Osteocyte (in vitro differentiated cells): Measurements from ENCODE around the gene KIAA1143. TPM values are rescaled to one million over a fixed set of nuclear protein-coding genes. Genes with fewer than 3 reads are reported as not detected.
A peak's percentile ranks its signal among the peaks of the same experiment; 100 is the strongest.

Source experiments
- DNase-seq: peaks from one replicate; pipeline ENCODE4 v3.0.0; 2021; ENCODE audit warnings: mixed read lengths; ENCODE audit not compliant: unreplicated experiment; ENCODE audit errors: extremely low spot score
- H3K27ac Mint-ChIP-seq: one replicate; pipeline ENCODE4 v1.8.0; 2021; ENCODE audit warnings: mild to moderate bottlenecking, mixed read lengths; ENCODE audit not compliant: unreplicated experiment
- H3K27me3 Mint-ChIP-seq: one replicate; pipeline ENCODE4 v1.8.0; 2021; ENCODE audit warnings: mixed read lengths; ENCODE audit not compliant: unreplicated experiment
- H3K36me3 Mint-ChIP-seq: one replicate; pipeline ENCODE4 v1.8.0; 2021; ENCODE audit warnings: mixed read lengths; ENCODE audit not compliant: unreplicated experiment
- H3K4me1 Mint-ChIP-seq: one replicate; pipeline ENCODE4 v1.8.0; 2021; ENCODE audit warnings: mixed read lengths; ENCODE audit not compliant: unreplicated experiment
- H3K4me3 Mint-ChIP-seq: one replicate; pipeline ENCODE4 v1.8.0; 2021; ENCODE audit warnings: mild to moderate bottlenecking, moderate library complexity, mixed read lengths; ENCODE audit not compliant: unreplicated experiment
- H3K9me3 Mint-ChIP-seq: one replicate; pipeline ENCODE4 v1.8.0; 2021; ENCODE audit warnings: mixed read lengths; ENCODE audit not compliant: unreplicated experiment
- long read RNA-seq: library from polyadenylated mRNA; unstranded; transcript quantifications from one replicate; pipeline ENCODE4 v2.0.0, GENCODE V29; 2021
- total RNA-seq: library from RNA; stranded (reverse); gene quantifications from 2 replicates; pipeline ENCODE4 v1.2.1, GENCODE V29; 2021
- TF ChIP-seq, protein P1 (sequence below): fragments of 200-600 bp; sonication (generic); IDR thresholded peaks from 2 replicates; pipeline ENCODE4 v1.5.0; 2021; ENCODE audit warnings: antibody characterized with exemption, mild to moderate bottlenecking, moderate library complexity

KIAA1143 gene
- 32.5 and 35.1 TPM in 2 replicates for total RNA-seq
- long read RNA-seq, full-length matches to known transcripts: 148 of 175 reads
- long read RNA-seq, partial matches to known transcripts: 2 of 175 reads
- long read RNA-seq, other reads (novel, unspliced or antisense): 25 of 175 reads

DNA sequence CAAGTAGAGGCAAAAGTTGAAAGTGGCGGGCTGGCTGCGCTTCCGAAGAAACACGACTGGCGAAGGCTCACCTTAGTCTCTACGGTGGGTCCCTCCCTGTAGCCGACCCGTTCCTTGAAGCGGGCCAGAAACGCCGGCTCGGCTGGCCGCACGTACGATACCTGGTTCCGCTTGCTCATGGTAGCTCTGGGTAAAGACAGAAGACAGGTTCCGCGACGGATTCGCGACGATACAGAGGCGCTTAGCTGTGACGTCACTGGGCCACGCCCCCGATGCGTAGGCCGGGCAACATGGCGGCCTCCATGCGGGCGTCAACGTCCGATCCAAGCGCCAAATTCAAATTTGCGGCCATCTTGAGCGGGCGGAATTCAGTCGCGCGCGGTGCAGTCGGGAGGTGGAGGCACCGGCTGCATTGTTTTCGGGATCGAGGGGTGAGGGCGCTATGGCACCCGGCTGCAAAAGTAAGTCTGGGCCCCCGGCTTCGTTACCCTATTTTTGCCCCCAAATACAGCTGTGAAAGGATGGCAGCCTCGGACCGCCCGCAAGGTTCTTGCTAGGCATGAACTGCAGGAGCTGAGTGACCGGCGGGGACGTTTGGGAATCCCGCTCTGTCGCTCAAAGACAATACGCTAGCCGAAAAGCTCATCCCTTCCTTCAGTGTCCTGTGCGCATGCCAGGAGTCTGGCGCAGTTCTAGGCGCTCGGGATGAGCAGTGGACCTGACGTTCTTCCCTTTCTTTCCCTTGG is at the start of gene KIAA1143, which contains the start of gene KIF15:
Gene KIAA1143, minus strand, starts transcription at position 196 of the 746 bp plus-strand sequence. Its CDS starts 17 bp downstream, at position 179.
Gene KIF15, plus strand, starts transcription at position 371 of the 746 bp plus-strand sequence. Its CDS starts 72 bp downstream, at position 443.
- Mint-ChIP-seq H3K27me3 (no peaks in the 10 kb centered on the region), H3K4me3 (peak within 1 kb of the TSS; percentile 83), H3K36me3 (peaks cover 26% of the 10 kb centered on the region), H3K9me3 (peaks cover 22% of the 10 kb centered on the region), H3K27ac (peak within 1 kb of the TSS; percentile 78), H3K4me1 (peaks cover 16% of the 10 kb centered on the region)
- peak; percentile 97 for DNase-seq
- TF ChIP-seq, protein P1, sequence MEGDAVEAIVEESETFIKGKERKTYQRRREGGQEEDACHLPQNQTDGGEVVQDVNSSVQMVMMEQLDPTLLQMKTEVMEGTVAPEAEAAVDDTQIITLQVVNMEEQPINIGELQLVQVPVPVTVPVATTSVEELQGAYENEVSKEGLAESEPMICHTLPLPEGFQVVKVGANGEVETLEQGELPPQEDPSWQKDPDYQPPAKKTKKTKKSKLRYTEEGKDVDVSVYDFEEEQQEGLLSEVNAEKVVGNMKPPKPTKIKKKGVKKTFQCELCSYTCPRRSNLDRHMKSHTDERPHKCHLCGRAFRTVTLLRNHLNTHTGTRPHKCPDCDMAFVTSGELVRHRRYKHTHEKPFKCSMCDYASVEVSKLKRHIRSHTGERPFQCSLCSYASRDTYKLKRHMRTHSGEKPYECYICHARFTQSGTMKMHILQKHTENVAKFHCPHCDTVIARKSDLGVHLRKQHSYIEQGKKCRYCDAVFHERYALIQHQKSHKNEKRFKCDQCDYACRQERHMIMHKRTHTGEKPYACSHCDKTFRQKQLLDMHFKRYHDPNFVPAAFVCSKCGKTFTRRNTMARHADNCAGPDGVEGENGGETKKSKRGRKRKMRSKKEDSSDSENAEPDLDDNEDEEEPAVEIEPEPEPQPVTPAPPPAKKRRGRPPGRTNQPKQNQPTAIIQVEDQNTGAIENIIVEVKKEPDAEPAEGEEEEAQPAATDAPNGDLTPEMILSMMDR: no peak

DNA sequence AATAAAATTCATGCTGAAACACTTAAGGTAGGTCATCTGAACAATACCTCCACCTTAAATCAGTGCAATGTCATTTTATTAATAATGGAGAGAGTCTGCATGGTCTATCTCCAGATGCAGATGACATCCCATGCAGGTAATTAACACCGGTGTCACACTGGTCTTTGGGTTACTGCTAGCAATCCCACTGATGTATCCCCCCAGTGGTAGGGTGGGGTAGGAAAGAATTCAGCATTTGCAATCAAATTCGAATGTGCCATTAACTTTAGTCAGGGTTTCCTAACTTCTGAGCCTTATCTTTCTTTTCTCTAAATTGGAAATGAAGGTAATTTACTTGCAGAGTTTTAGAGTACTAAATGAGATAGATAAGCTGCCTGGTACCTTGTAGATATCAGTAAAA is 44.5 kb upstream of the KIAA1143 start:
- Mint-ChIP-seq H3K36me3 (peaks cover 2% of the 10 kb centered on the region), H3K9me3 (no peaks in the 10 kb centered on the region)

DNA sequence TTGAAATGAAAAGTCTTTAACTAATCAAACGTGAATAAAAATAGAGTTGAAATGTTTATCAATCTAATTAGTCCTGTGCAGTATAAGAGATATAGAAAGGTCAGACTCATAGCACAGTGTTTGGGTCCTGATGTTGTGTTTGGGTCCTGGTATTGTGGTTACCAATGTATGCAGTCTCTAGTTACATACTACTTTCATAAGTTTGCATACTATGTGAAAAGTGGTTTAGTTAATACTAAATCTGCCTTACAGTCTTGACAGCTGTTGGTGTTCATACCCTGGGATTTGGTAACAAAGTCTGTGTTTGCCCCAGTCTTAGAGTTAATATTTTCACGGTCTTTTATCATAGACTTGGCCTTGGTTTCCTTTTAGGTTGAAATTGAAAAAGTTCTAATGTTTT is 41.9 kb upstream of the KIAA1143 start:
- H3K4me3 Mint-ChIP-seq: no peak overlapping the region
- no peak overlapping the region for H3K27ac Mint-ChIP-seq
- peaks cover 2% of the 10 kb centered on the region for H3K4me1 Mint-ChIP-seq
- peaks cover 2% of the 10 kb centered on the region for H3K36me3 Mint-ChIP-seq
- DNase-seq: no peak
- TF ChIP-seq, protein P1: no peak
- H3K9me3 Mint-ChIP-seq: no peaks in the 10 kb centered on the region
- H3K27me3 Mint-ChIP-seq: no peaks in the 10 kb centered on the region

More for the DNA sequence above, 44.5 kb upstream of the KIAA1143 start:
- Mint-ChIP-seq H3K27ac (no peak overlapping the region), H3K4me1 (peaks cover 2% of the 10 kb centered on the region), H3K27me3 (no peaks in the 10 kb centered on the region), H3K4me3 (no peak overlapping the region)
- DNase-seq: no peak
- TF ChIP-seq, protein P1: no peak

DNA sequence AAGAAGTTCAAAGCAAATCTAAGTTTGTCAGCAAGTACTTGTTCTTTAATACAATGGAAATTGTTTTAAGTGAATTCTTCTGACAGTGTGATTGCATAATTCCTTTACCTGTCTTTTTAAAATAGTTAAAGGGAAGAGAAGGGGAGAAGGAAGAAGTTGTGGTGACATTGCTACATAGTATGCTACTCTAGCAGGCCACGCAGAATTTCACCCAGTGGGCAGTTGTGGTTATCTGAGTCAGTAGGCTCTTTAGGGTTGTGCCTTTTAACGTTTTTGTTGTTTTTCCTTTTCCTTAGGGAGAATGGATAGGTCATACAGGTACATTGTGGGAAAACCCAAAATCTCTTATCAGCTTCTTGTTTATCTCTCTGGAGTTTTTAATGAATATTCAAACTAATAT is 40.6 kb upstream of the KIAA1143 start:
- no peak overlapping the region for H3K4me3 Mint-ChIP-seq
- no peaks in the 10 kb centered on the region for H3K9me3 Mint-ChIP-seq
- DNase-seq: no peak
- peaks cover 2% of the 10 kb centered on the region for H3K36me3 Mint-ChIP-seq
- TF ChIP-seq, protein P1: no peak
- no peaks in the 10 kb centered on the region for H3K4me1 Mint-ChIP-seq
- H3K27ac Mint-ChIP-seq: no peak overlapping the region
- no peaks in the 10 kb centered on the region for H3K27me3 Mint-ChIP-seq

DNA sequence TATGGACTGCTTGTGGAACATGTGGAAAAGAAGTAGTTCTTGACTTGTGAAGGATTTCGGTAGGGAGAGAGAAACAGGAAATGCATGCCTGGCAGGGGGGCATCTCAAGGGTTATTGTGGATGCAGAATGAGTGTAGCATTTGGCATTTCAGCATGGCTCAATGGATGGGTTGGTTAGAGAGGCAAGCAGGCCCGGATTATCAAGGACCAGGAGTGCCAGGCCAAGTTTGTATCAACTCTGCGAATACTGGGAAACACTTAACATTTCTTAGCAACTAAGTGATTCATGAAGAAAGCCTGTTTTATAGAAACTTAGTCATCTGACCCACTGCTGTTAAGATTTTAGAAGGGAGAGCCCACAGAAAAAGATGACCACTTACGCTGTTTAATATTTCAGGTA is 33.8 kb upstream of the KIAA1143 start:
- Mint-ChIP-seq H3K27me3 (no peaks in the 10 kb centered on the region), H3K27ac (no peak overlapping the region), H3K9me3 (no peaks in the 10 kb centered on the region), H3K4me1 (no peaks in the 10 kb centered on the region), H3K4me3 (no peak overlapping the region), H3K36me3 (no peaks in the 10 kb centered on the region)
- no peak for DNase-seq
- TF ChIP-seq, protein P1: no peak
